ENCODE measurements around the gene TMEM273.

The TMEM273 gene

GRCh38 chr10:49175587-49176309 lies 12.4 kb downstream of the TMEM273 start:
- DNase-seq: no peak

GRCh38 chr10:49174926-49175500 lies 13.2 kb downstream of the TMEM273 start:
- DNase-seq: no peak

DNA sequence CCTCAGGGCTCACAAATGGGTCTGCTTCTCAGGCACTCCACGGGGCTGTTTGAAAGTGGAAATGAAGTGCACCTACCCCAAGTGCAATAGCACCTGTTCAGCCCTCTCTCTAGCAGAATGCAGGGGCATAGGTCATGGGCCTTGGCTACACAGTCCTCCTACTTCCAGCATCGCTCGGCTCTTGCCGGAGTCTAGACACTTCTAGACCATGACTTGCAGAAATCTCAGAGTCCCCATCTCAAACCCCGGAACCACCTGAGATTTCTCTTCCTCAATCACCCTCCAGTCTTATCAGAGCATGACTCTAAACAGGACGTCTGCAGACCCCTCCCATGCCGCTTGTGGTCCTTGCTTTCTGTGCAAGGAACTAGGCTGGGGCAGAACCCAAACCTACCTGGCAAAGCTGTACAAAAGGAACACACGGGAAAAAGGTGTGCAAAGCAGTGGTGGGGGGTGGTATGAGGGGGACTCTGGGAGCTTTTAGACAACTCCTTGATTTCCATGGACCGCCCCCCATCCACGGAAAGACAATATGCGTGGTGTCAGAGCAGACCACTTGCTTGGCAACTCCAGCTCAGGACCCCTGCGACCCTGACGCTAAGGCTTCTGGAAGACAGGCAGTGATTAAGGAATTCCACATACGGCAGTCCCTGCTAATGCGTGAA lies 13.8 kb downstream of the TMEM273 start:
- DNase-seq: no peak

- no peak for DNase-seq
Observed at GRCh38 chr10:49173853-49174252, 14.3 kb downstream of the TMEM273 start.

DNA sequence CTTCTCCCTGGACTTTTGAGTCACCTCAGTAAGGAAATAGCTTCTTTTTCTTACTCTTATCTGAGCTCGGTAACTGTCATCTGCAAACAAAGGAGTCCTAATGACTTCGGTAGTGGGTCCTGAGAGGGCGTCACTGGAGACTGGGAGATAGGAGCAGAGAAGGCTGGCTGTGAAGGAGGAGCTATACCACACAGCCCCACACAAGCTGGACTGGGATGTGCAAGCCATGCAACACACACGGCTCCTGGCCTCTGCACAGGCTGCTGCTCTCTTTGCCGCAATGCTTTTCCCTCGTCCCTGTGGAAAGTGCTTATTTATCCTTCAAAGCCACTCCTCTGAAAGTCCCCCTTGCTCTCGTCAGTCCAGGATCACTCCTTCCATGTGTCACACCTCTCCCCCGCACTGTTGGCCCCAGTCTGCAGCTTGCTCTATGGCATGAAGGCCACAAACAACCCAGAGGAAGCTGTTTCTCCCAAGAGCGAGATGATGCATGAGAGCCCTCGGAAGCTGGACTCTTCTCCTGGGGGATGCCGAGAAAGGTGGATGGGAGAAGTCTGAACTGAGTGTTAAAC lies 14.9 kb downstream of the TMEM273 start:
- DNase-seq: no peak

- no peak for DNase-seq
Observed at GRCh38 chr10:49172777-49173132, 15.4 kb downstream of the TMEM273 start.

GRCh38 chr10:49172061-49172776 lies 16.0 kb downstream of the TMEM273 start:
- DNase-seq: no peak

DNA sequence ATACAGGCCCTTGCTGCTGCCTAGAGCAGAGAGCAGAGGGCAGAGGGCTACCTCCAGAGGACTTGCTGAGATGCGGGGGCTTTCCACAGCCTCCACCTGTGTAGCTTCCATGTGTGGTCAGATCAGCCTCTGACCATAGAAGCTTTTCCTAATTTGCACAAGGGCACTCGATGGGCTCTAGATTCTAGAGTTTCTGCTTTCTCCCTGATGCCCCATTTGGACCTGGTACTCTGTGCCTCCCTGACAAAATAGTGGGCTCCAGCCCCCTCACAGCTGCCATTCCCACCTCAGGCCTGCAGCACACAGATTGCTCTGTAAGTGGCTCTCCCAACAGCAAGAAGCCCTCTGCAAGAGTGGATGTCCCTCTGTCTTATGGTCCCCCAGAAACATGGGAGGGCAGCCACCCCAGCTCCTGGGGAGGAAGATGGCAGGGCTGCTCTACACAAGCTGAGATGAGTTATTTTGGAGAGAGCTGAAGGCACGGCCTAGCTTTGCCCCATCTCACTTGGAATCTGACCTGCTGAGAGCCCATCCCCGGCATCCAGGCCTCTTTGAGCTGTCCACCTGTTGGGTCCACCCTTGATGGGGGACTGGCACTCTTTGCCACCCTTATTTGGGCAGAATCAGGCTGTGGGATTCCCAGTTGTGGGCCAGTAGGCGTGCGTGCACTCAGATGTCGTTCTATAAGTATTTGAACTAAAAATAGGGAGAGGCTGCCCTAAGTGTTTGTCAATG lies 16.7 kb downstream of the TMEM273 start:
- no peak for DNase-seq

- no peak for DNase-seq
Observed at GRCh38 chr10:49170632-49171325, 17.4 kb downstream of the TMEM273 start.

DNA sequence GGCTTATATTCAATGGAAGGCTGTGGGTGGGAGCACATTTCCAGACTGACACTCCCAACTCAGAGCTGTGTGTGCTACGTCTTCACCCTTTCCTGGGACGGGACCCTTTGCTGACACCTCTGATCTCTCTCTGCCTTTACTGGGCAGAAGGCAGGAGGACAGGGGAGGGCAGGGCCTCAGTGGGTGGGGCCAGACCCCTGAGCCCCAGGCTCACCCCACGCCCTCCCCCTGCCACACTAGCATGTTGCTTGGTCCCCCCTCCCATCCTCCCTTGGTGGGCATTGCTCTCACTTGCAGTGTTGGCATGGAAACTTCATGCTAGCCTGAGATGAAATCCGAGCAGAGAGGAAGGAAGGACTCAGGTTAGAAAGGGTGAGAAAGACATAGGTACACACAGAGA lies 18.4 kb downstream of the TMEM273 start:
- no peak for DNase-seq

GRCh38 chr10:49168831-49169500 lies 19.2 kb downstream of the TMEM273 start:
- no peak for DNase-seq

- DNase-seq: no peak
Observed at GRCh38 chr10:49168171-49168540, 20.0 kb downstream of the TMEM273 start.

- no peak for DNase-seq
Observed at GRCh38 chr10:49167425-49168170, 20.6 kb downstream of the TMEM273 start.

GRCh38 chr10:49166484-49167400 lies 21.4 kb downstream of the TMEM273 start:
- no peak for DNase-seq

DNA sequence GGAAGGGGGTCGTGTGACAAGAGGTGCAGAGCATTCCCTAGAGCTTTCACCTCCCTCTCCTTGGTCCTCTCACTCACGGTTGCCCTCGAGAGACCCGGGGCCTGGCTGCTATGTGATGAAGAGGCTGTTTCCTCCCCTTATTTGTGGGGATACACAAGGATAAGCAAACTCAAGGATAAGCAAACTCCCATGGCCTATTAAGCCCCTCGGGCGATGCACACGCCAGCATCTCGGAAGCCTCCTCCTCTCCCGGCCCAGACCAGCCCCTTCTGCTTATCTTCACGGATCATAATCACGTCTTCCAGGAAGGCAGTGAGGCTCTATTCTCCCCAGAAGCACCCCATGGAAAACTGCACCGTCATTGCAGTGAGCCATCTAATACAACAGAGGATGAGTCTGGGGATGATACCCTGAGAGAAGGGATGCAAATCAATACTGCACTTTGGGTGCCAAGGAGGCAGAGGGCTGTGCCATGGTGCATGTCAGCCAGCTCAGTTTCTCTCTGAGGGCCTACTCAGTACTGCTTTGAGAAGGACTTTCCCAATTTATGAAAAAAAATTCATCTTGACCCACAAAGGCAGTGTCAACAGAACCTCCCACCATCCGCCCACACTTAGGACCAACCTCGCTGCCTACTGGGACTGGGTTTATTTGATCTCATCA lies 22.2 kb downstream of the TMEM273 start:
- no peak for DNase-seq

DNA sequence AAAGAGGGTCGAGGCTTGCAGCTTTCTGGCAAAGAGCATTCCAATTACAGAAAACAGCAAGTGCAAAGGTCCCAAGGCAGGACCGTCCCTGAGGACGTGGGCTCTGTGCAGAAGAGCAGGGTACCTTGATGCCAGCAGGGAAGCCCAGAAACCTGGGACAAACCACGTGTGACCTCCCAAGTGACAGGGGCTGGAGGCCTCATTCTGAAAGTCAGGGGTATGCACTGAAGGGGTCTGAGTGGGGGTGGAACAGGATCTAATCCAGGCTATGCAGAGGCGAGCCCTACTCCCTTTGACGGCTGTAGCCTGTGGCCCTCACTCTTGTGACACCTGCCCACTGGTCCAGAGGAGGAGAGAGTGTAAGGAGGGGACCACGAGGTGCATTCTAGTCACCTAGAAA lies 22.9 kb downstream of the TMEM273 start:
- no peak for DNase-seq

GRCh38 chr10:49164559-49165188 lies 23.5 kb downstream of the TMEM273 start:
- no peak for DNase-seq

GRCh38 chr10:49163741-49164140 lies 24.4 kb downstream of the TMEM273 start:
- DNase-seq: no peak
